HG02610 (cell line): ENCODE results near the gene ABHD17B.
A peak's percentile ranks its signal among the peaks of the same experiment; 100 is the strongest.

Source experiments
- ATAC-seq: cut with Tn5 transposase; IDR thresholded peaks from one replicate; pipeline ENCODE4 v1.9.1; 2021; ENCODE audit warnings: mild to moderate bottlenecking, moderate library complexity; ENCODE audit not compliant: unreplicated experiment

The ABHD17B gene

DNA sequence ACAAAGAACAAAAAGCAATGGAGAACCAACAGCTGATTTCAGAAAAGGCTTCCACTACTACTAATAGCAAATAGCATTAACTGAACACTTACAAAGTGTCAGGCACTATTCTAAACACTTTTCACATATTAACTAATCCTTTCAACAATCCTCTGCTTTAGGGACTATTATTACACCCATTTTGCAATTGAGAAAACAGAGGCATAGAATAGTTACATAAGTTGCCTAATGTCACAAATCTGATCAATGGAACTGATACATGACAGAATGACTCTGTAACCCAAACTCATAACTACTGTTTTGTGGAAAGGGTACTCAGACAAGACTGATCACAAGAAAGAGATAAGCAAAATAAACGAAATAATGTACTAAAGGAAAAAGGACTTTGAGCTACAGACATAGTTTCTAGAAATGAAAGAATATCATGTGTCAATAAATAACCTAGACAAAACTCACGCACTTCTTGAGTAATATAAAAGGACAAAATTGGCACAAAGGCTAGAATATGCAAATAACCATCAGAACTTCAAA is 31.3 kb downstream of the ABHD17B start:
- no peak for ATAC-seq

DNA sequence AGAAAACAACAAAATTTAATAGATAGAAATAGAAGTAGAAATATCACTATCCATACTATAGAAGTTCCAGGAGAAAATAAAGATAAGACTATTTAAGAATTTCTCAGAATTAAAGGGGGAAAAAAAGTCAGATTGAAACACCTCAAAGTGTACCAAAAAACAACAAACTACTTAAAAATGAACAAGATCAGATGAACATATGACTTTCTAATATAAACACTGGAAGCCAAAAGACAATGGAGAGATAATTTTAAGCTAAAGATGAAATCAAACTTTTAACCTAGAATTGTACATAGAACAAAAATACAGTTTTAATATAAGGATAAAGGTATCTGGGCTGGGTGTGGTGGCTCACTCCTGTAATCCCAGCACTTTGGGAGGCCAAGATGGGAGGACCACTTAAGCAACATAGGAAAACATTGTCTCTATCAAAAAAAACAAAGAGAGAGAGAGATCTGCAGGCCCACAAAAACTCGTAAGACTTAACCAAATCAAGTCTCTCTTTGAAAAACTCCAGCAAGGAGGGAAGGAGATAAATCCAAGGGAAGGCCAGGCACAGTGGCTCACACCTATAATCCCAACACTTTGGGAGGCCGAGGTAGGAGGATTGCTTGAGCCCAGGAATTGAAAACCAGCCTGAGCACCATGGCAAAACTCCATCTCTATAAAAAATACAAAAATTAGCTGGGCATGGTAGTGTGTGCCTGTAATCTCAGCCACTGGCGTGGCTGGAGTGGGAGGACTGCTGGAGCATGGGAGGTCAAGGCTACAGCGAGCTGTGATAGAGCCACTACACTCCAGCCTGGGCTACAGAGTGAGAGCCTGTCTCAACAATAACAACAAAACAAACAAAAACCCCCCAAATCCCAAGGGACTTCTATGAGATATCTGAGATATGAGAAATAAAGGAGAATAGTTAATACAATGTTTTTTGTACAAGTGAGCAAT is 32.4 kb downstream of the ABHD17B start:
- no peak for ATAC-seq

DNA sequence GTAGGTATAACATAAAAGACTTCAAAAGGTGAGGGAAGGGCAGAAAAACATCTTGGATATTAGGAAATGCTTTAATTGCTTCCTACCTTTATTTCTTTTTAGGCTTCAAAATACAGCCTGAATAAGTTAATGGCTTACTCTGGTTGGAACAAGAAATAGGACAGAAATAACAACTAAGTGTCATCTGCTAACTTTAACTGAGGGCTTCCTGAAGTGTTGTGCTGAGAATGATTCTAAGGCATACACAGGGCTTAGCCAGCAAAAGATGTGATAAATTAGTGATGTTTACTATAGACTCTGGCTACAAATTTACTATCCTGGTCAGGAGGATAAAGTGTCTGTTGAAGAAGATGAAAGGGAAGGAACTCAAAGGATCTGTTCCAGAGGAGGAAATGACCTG is 34.2 kb downstream of the ABHD17B start:
- no peak for ATAC-seq

DNA sequence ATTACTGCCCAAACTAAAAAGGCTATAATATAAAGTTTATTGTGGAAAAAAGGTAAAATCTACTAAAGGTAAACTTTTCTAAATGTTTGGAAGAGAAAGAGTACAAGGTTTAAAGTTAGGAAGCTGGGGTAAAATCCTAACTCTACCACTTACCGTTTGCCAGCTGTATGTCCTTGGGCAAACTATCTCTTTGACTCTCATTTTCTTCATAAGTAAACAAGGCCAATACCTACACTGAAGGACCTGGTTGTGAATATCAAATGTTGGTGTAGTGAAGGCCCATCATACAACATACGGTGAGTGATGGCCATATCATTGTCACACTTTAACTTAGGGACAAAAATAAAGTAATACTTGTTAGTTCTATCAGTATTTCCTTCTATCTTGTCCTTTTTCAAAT is 34.9 kb downstream of the ABHD17B start:
- ATAC-seq = no peak

DNA sequence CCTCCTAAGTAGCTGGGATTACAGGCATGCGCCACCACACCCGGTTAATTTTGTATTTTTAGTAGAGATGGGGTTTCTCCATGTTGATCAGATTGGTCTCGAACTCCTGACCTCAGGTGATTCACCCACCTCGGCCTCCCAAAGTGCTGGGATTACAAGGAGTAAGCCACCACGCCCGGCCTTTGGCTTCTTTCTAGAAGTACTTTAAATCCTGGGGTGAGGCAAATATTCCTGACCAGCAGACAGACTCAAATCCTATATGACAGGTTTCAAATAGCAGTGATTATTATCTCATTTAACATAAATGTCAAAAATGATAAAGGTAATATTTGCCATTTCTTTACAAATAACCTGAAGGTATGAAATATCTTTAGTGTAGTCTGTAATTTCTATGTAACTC is 35.6 kb downstream of the ABHD17B start:
- no peak for ATAC-seq

DNA sequence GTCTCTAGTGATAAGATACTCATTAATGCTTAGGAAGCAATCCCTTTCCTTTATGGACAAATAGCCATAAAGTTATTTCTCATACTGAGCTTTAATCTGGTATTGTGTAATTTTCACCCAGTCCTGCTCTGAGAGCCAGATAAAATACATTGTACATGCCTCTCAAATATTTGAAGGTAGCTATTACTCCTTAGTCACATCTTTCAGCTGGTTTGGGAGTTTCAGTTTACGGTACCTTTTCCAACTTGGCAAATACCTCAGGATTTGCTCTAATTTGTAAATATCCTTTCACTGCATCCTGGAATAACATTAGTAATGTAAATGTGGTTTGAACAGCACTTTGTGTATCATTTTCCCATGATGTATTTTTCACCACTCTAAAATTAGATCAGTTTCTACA is 47.4 kb downstream of the ABHD17B start:
- no peak for ATAC-seq

DNA sequence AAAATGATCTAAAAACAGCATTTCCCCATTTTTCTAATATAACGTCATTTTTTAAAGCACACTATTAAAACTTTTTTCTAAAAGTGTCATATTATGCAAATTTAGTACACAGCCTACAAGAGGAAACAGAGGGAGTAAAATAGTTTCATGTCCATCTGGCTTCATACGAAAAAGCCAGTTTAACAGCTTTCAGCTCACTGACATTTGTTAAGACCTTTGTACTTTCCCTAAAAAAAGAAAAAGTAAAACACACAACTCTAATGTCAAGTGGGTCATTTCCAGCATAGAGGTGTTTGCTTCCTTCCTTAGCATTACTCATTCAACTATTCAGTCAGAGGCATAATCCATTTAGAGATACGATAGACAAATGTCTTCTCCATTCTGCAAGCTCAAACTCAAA is 49.4 kb downstream of the ABHD17B start:
- no peak for ATAC-seq

DNA sequence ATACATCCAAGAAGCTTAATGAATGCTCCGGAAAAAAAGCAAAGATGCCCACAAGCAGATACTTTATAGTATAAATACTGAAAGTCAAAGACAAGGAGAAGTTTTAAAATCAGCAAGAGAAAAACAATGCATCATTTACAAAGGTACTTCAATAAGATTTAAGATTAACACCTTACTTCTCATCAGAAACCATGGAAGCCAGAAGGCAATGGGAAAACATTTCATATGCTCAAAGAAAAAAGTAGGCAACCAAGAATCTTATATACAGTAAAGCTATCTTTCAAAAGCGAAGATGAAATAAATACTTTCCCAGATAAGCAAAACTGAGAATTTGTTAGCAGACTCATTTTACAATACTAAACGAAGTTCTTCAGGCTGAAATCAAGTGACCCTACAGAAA is 51.1 kb downstream of the ABHD17B start:
- no peak for ATAC-seq

DNA sequence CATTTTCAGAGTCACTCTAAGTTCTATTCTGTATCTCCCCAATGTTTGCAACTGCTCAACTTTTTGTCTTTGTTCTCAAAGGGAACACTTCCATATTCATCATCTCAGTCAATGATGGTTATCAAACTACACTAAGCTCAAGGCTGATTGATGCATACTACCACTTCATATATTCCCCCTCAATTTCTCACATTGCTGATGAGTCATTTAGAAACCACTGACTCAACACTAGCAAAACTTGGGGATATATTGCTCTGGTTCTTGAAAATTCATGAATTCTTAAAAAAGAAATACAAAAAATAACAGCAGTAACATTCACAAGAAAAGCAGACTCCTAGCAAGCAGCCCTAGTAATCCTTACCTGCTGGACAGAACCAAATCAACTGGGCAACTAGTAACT is 52.2 kb downstream of the ABHD17B start:
- peak; percentile 85 for ATAC-seq

DNA sequence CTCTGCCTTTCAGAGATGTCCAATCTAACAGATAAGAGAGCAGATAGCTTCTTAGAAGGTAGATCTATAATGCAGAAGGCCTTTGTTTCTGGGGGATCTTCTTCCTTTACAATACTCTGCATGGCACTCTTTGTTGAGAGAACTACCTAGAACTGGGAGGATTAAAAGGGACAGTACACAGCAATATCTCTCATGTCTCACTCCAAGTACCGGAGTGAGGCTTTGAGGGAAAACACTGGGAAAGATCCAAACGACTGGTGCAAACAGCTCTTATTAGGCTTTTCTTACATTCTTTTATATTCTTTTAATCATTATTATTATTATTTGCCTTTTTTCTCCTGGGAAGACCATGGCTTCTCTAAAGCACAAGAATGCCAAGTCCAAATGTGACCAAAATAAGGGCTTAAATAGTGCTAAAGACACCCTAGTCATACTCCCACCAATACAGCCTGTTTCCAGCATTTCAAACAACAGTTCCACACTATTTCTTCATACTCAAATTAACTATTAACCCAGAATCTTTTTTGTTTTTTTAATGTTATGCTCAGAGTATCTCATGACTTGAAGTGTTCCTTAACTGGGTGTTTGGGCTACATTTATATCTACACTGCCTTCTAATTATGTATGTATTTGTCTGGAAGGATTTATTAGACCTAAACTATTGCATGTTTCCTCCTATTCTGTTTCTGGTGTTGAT is 52.7 kb downstream of the ABHD17B start:
- ATAC-seq = no peak

DNA sequence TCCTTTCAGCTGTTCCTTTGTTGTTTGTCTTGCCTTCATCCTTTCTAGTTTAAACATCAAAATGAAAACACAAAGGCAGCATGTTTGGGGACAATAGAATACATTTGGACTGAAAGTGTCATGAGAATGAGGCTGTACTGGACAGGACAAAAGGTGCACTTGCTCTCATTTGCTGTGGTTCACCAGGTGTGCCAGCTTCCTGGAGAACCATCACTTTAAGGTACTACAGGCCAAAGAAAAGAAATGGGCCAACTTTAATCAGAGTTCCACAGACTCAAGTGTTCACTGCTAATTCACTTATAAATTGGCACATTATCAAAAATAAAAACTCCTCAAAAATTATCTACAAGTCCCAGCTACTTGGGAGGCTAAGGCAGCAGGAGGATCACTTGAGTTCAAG is 53.8 kb downstream of the ABHD17B start:
- no peak for ATAC-seq

DNA sequence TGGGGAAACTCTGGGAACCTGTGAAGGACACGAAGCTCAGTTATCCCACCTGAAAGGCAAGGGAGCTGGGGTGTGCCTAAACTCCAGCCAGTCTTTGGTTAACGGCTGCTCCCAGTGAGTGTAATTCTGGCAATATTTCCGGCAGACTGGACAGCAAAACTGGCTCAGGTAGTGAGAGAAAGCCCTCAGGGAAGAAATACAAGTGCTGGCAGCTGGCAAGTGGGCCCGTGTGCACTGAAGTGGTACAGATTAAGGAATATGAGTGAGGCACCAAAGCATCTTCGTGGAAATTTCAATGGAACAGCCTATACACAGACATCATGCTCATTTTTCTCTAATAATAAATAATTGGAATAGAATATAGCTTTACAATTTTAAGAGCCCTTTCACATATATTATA is 56.2 kb downstream of the ABHD17B start:
- ATAC-seq = no peak

DNA sequence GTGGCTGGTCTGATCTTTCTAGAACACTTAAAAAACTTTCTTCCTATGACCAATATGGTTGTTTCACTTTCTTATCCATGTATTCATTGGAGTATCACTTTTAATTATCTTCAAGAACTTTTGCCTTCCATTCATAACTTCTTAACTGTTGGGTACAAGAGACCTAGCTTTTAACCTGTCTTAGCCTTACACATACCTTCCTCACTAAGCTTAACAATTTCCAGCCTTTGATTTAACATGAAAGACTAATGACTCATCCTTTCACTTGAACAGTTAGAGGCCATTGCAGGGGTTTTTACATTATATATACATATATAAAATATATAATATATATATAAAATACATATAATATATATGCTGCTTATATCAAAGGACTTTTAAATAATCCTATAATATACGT is 57.9 kb downstream of the ABHD17B start:
- ATAC-seq = no peak

DNA sequence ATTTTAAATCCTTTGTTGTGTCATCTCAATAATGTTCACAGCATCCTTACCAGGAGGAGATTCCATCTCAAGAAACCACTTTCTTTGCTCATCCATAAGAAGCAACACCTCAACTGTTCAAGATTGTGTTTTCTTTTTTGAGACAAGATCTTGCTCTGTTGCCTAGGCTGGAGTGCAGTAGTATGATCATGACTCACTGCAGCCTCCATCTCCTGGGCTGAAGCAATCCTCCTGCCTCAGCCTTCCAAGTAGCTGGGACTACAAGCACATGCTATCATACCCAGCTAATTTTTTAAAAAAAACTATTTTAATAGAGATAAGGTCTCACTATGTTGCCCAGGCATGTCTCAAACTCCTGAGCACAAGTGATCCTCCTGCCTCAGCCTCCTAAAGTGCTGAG is 60.0 kb downstream of the ABHD17B start:
- ATAC-seq = no peak

DNA sequence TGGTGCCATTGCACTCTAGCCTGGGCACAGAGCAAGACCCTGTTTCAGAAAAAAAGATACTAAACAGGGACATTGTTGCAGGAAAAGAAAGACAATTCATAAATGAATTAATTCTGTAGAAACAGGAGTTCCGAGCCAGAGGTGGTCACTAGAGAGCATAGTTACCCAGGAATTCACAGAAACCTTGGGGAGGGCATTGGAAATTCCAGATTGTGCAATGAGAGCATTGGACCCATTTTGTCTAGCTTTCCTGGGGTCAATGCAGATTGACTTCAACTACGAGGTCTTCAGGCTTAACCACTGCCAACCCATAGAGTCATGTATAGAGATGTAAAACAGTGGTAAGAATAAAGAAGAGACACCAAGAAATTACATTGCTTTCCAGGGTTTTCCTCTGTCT is 63.1 kb downstream of the ABHD17B start:
- no peak for ATAC-seq

DNA sequence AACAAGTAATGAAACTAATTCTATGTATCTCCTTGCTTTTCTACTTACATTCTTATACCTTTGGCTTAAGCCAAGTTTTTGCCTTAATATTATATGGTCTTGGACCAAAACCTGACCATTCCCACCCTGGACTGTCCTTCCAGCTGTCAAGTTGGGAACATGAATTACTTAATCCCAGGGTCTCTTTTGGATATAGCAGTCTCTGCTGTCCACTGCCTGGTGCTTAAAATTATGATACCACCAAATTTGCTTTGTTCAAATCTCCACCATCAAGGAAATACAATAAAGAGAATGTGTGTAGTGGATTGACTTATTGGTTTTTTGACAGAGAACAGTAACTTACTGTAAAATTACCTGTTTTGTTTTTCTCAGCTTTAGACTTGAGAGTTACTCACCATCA is 66.2 kb downstream of the ABHD17B start:
- no peak for ATAC-seq

DNA sequence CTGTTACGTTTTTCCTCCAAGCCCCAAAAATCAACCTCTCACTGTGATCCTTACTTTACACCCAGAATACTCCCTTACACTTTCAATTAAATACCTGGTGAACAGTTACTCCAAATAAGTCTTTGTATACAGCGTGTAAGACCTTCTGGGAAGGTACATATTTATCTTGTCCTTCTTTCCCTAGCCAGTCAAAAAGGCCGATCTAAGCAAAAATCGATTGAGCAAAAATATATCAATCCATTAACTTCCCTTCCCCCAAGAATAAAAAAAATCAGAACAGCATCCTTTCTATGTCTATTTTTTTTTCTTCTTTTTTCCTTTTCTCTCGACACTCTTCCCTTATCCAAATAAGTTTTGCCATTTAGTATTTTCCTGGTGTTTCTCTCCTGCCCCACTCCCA is 71.3 kb downstream of the ABHD17B start:
- no peak for ATAC-seq

DNA sequence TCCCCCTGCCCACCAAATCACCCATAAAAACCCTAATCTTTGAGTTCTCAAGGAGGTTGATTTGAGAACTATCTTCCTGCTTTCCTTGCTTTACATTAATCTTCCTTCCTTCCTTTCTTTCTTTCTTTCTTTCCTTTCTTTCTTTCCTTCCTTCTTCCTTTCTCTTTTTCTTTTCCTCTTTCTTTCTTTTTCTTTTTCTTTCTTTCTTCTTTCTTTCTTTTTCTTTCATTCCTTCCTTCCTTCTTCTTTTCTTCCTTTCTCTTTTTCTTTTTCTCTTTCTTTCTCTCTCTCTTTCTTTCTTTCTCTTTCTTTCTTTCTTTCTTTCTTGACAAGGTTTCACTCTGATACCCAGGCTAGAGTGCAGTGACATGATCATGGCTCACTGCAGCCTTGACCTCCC is 75.4 kb downstream of the ABHD17B start:
- ATAC-seq = no peak

DNA sequence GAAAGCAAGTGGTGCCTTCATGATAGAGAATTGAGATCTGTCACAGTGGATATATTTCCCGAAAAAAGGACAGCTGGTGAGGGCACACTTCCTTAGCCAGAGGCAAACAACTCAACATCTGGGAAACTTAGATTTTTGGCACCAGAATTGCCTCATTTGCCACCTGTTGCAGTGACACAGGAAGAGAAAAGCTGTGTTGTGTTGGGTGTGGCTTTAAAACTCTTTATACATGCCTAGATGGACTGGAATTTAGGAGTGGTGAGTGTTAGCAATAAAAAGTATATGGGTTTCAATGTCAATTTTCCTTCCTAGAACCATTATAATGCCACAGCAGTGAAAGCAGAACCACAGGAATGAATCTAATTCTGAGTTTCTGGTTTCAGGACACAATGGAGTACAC is 80.1 kb downstream of the ABHD17B start:
- ATAC-seq = no peak

DNA sequence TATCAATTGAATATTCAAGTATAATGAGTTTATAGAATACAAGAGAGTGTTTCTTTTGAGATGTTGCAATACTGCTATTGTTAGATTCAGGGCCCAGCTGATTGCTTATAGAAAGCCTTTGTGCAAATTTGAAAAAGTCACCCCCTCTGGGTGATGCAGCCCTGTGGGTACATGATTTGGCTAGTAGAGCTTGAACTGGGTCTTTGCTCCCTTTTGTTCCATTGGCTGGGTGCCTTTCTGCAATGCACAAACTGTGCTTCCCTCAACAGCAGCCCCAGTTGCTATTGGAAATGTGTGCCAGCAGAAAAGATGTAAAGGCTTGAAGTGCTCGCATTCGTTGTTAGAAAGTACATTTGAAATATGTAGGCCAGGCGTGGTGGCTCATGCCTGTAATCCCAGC is 80.8 kb downstream of the ABHD17B start:
- ATAC-seq = no peak

DNA sequence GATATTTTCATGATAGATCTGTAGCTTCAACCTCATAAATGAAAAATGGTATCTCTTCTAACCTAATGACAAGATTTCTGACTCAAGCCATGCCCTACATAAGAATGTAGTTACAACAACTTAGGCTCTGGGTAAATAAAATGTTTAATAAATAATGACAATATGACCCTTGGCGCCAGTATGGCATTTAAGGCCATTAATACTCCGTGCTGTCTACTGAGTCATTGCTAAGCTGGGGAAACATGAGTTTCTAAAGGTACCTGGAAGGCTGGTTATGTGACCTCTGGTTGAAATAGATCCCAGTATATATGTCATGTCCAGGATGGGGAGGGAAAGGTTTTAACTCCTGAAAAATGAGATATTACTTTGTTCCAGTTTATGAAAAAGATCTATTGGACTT is 84.7 kb downstream of the ABHD17B start:
- ATAC-seq = no peak

DNA sequence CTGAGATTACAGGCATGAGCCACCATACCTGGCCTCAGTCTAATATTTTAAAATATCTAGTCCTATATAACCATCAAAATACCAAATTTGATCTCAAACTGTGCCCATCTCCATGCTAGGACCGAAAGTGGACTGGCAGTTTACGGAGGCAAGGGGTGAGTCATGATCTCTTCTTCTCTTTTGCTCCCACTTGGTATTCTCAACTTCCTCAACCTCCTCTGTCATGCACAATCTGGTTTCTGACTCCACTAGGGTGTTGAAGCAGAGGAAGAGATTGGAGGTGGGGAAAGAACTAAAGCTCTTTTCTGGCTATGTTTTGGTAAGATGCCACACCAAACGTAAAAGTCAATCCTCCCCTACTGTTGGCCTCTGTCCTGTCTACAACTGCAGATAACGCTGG is 86.7 kb downstream of the ABHD17B start:
- ATAC-seq = no peak
